DMS114 treated with DMSO at 0.1 percent for 48 hours (cell line): ENCODE measurements around the gene MYO1C.
A peak's percentile ranks its signal among the peaks of the same experiment; 100 is the strongest.
"Not testable (repeated sequence)": the region's sequence is repeated elsewhere in the genome, so short reads cannot be mapped to it uniquely, and the experiment has no call there.

Experiments
- DNase-seq: peaks from one replicate; lab custom pipeline; 2025; ENCODE audit not compliant: unreplicated experiment; lab: John Stamatoyannopoulos, UW

The MYO1C gene

DNA sequence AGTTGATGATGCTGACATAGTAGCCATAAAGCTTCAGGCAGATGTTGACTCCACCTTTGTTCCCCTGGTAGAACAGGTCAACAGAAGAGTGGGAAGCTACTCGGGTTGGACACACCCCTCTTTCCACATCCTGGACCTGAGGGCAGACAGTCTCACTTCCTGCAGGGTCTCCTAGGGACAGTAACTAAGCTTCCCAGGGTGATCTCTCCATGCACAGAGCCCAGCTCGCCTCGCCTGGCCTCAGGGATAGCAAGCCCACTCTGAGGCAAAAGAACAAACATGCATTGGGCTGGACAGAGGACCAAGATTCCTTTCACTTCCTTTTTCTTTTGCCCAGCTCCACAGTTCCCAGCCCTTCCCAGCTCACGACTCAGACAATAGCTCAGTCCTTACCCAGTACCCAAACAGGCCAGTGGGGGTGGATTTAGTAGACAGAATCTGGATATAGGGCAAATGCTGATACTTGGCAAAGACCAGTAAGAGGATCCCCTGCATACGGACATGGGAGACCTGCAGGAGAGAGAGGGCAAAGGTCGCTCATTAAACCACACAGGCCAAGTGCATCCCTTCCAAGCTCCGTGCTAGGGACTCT lies 16.9 kb upstream of the MYO1C start:
- no peak for DNase-seq

DNA sequence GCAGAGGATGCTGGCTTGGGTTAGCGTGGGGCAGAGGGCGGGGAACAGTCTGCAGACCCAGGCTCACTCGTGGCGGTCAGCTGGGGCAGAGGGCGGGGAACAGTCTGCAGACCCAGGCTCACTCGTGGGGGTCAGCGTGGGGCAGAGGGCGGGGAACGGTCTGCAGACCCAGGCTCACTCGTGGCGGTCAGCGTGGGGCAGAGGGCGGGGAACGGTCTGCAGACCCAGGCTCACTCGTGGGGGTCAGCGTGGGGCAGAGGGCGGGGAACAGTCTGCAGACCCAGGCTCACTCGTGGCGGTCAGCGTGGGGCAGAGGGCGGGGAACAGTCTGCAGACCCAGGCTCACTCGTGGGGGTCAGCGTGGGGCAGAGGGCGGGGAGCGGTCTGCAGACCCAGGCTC lies 16.2 kb upstream of the MYO1C start:
- DNase-seq = not testable (repeated sequence)

GRCh38 chr17:1506649-1507267 lies 14.3 kb upstream of the MYO1C start:
- DNase-seq = no peak

DNA sequence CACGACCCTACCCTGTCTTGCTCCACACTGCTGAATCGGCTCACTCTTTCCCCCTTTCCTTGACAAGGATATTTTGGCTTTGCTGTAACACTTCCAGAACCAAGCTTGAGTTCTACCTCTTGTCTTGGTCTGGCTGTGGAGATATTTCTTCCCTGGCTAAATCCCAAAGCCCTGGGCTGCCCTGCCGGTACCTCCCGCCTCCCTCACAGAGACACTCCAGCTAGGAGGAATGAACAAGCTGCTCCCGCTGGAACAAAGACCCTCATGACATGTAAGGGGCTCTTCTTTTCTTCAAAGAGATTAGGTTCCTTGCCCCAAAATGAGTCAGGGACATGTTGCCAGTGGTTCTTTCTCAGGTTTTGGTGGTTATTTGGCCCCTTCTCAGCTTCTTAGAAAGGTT lies 13.1 kb upstream of the MYO1C start:
- DNase-seq = no peak

DNA sequence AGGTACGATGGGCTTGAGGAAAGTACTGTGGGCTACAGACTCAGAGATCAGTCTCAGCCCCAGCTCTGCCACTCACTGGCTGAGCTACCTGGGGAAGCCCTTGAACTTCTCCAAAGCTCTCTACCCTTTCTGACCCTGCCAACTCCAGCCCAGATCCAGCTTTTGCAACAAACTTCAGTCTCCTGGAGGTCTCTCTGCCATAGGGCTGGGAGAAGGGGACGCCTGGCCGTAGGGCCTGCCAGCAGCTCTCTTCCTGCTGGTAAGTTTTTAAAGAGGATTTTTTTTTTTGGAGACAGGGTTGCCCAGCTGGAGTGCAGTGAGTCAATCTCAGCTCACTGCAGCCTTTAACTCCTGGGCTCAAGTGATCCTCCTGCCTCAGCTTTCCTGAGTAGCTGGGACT lies 12.4 kb upstream of the MYO1C start:
- no peak for DNase-seq

GRCh38 chr17:1503699-1504098 lies 11.2 kb upstream of the MYO1C start:
- no peak for DNase-seq

GRCh38 chr17:1498869-1499268 lies 6.4 kb upstream of the MYO1C start:
- no peak for DNase-seq

DNA sequence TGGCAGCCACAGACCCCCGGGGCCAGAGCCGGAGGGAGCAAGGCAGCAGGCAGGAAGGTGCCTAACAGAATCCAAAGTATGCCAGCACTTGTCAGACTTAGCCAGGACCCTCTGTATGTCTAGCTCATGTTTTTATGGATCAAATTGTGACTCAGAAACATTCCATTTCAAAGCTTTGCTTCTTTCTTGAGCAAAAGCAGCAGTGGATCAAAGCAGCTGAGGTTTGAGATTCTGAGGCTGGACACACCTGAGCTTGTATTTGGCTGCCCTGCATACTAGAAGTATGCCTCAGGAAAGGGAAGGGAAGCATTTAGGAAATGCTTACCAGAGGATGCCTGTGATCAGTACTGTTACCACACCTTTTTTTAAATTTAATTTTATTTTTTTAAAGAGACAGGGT lies 5.7 kb upstream of the MYO1C start:
- DNase-seq = no peak

DNA sequence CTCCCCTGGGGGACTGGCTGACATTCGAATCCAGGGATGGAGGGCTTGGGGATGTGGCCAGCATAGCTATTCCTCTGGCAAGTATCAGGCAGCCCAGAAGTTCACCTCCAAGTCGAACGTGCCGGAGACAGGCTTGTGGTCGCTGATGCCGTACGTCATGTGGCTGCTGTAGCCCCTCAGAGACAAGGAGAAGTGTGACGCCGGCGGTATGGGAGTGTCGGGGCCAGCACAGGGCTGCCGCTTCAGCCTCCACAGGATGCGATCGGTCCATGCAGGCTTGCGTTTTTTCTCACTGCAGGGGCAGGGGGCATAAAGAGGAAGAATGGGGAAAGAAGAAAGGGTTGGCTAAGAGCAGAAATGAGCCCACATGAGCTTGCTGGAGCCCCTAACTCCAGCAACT lies 5.3 kb upstream of the MYO1C start:
- no peak for DNase-seq

- DNase-seq = no peak
These were observed 4.4 kb upstream of the MYO1C start for GRCh38 chr17:1496869-1497268.

GRCh38 chr17:1495265-1495989 lies 2.9 kb upstream of the MYO1C start:
- DNase-seq = no peak

- no peak for DNase-seq
These were observed 2.3 kb upstream of the MYO1C start for GRCh38 chr17:1494736-1495253.

DNA sequence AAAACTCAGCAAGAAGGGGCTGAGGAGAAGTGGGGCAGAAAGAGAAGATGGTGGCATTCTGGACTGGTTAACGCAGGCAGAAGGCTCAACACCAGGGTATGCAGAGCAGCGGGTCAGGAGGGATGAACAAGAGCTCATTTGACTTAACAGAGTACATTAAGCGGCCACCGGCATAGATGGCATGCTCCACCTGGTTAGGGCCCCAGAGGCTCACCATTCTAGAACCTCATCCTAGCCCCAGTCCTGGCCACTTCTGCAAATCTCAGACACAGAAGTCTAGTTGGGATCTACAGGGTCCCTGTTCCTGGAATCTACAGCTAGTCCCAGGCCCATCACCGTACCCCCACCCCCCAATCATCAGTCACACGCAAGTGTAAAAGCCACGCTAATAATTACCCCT lies 1.7 kb upstream of the MYO1C start:
- no peak for DNase-seq

- no peak for DNase-seq
These were observed 950 bp upstream of the MYO1C start for GRCh38 chr17:1493291-1493980.

GRCh38 chr17:1491443-1492248 lies 840 bp downstream of the MYO1C start:
- DNase-seq = no peak

GRCh38 chr17:1490643-1491442 lies 1.6 kb downstream of the MYO1C start:
- DNase-seq = no peak

DNA sequence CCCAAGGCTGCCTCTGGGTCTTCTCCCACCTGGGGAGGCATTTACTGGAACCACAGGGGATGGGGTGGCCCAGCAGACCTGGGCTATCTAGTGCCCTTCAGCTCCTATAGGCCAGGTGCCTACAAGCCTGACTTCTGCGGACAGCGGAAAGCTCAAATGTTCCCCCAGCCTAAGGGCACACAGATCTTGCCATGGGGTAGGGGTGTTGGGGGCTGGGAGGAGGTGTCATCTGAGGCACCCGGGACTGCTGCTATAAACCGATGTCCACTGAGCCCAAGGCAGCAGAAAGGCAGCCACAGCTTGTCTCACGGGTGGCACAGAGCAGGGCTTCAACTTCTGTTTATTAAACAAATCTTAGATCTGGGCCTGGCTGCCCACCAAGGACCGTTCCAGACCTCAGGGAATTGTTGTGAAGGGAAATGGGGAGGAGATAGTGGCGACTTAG lies 3.6 kb downstream of the MYO1C start:
- DNase-seq = no peak

DNA sequence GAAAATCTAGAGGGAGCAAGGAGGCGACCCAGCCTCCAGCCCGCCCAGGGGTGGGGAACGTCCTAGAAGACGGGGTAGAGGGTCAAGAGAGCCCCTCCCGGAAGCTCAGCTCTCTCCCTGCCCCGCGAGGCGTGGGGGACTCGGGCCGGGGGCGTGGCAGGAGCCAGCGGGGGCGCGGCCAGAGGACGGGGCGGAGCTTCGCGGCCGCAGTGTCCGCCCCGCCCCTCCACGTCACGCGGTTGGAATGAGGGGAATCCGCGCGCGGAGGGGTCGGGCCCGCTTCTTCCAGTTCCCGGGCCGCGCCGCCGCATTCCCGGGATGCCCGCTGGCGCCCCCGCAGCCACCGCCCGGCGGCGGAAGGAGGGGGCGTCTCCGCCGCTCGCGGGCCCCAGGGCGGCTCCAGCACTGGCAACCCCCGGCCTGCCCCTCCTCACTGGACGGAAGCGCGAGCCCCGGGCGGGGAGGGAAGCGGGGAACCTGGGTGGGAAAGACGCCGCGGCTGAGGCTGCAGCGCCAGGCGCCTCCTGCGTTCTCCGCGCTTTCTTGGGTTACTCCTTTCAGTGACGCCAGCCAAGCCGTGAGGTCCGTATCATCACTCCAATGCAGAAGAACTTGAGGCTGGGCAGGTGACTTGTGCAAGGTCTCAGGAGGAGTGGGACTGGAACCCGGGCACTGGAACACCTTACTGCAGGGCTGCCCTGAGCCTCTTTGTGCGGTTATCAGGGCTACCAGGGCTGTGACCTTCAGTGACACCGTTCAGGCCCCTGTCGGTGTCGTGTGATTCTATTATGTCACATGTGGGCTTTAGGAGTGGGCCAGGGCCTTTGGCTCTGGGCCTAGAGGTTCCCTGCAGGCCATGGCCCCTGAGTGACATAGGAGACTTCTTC lies 4.3 kb downstream of the MYO1C start:
- DNase-seq = peak; percentile 46
